GM19193 (cell line): ENCODE measurements around the gene RASGRP4.

Experiments
- POLR2A ChIP-seq: IDR thresholded peaks from 4 replicates; pipeline ENCODE4 v1.6.1; 2011; ENCODE audit not compliant: insufficient read depth, insufficient read length; ENCODE audit errors: extremely low read depth

The RASGRP4 gene

DNA sequence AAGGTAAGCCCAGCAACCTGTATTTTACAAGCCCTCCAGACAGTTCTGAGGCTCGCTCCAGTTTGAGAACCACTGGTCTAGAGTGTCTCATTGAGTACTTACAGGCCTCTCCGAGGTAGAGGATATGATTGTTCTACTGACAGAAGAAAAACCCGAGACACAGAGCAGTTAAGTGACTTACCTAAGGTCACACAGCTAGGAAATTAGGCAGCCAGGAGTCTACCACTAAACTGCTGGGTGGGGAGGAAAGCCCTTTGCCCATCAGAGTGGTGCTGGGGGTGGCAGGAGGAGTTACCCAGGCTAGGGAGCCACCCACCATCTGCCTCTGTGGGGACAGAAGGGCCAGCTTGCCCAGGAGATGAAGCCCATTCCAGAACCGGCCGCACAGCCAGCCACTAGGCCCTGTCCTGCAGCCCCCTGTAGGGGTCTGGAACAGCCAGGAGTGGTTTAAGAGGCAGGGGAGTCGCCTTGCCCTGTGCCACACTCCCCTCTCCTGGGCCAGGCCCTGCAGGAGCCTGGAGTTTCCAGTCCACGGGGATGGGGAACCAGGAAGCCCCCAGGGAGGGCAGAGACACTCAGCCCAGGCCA is 703 bp downstream of the RASGRP4 start:
- TF ChIP-seq POLR2A = no peak

GRCh38 chr19:38424272-38424671 is 1.7 kb downstream of the RASGRP4 start:
- no peak for TF ChIP-seq POLR2A

GRCh38 chr19:38422438-38422837 is 3.6 kb downstream of the RASGRP4 start:
- TF ChIP-seq POLR2A = no peak

GRCh38 chr19:38421856-38422255 is 4.2 kb downstream of the RASGRP4 start:
- TF ChIP-seq POLR2A = no peak

GRCh38 chr19:38420935-38421334 is 5.1 kb downstream of the RASGRP4 start:
- TF ChIP-seq POLR2A = no peak

DNA sequence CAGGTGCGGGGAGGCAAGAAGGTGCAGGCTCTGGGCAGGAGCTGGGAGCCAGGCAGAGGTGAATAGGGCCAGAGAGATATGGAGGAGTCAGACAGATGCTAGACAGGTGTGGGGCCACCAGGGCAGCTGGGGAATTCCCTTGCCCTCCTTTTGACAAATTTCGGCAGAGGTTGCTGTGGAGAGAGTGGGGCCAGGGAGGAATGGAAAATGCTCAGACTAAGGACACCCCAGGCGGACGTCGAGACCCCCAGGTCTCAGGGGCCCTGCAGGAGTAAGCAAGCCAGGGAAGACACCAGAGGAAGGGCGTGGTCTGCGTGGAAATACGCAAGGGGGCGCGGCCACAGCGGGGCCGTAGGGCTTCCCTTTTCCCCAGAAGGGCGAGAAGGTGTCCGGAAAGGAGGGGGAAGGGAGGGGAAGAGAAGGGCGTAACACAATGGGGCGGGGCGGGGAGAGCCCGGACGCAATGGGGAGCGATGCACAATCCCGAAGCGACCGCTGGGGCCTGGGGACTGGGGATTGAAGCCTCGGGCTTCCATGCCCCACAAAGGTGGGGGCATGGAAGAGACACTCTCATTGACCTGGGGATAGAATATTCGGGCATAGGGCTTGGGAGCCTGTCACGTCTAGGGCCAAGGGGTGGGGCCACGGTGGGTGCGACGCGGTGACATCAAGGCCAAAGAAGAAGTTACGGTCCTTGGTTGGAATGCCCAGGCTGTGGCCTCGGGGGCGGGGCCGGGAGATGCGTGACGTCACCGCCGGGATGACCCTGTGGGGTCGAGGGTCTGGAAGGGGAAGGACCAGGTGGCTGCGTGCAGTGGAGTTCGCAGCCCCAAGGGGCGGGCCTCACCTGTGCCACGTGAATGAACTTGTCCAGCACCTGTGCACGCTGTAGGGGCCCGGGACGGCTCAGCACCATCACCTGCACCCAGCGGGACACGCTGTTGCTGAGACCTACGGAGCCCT is 8.2 kb downstream of the RASGRP4 start:
- no peak for TF ChIP-seq POLR2A

DNA sequence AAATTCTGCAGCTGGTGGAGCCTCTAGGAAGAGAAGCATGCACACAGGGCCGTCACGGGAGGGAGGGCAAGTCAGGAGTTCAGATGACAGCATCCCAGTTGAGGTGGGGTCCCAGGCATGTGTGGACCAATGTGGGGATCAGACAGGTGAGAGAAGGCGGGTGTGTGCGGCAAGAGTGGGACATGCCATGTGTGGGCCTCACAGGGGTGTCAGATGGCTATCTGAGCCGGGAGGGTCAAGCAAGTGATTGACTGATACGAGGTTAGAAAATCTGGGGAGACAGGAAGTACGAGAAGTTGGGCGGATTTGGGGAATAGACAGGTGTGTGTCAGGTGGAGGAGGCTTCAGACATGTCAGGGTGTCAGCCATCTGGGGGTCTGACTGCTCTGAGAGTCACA is 8.9 kb downstream of the RASGRP4 start:
- no peak for TF ChIP-seq POLR2A

GRCh38 chr19:38413416-38413815 is 12.6 kb downstream of the RASGRP4 start:
- TF ChIP-seq POLR2A = no peak

DNA sequence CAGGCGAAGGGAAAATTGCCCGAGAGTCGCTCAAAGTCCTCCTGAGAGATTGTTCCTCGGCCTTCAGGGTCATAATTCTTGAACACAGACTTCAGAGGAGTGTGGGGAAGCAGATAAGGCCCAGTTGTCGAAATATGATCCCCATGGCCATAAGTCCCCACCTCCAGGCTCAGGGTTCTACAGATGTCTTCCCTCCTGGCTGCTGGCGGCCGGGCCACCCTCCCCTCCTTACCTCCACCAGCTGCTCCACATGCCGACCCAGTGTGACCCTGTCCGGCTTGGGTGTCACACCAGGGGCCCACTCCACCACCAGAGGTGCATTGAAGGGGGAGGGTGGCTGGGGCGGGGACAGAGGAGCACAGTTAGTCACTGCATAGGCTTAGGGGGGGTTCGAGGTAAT is 13.1 kb downstream of the RASGRP4 start:
- no peak for TF ChIP-seq POLR2A

DNA sequence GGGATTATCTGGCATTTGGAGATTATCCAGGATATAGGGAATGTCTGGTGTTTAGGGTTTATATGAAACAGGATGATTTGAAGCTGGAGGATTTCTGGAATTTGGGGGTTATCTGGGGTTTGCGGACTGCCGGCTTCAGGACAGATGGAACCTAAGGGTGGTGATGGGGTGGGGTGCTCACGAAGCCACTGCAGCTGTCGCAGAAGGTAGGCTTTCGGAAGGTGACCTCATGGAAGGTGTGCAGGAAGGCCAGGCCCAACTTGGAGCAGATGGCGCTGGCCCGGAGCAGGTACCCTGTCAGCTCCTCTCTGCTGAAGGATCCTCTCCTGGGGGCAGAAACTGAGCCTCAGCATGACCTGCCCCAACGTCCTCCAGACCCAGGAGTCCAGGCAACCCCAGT is 13.5 kb downstream of the RASGRP4 start:
- TF ChIP-seq POLR2A = no peak

GRCh38 chr19:38411041-38411712 is 14.8 kb downstream of the RASGRP4 start:
- TF ChIP-seq POLR2A = no peak

- TF ChIP-seq POLR2A = no peak
Measured at GRCh38 chr19:38409631-38410133, 16.3 kb downstream of the RASGRP4 start.

DNA sequence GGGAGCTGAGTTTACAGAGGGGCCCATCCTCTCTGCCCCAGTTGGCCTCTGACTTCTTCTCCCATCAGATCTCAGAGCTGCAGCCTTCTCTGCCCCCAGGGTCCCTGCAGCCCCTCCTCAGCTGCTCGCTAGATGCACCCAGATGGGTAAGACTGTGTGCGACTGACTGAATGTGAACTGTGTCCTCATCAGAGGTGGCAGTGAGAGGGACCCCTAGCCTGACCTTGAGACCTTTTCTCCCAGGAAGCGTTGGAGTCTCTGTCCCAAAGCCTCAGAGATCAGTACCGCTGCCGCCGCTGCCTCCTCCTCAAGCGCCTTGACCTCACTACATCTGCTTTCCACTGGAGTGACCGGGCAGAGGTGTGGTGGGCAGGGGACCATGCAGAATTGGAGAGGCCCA is 20.7 kb downstream of the RASGRP4 start:
- no peak for TF ChIP-seq POLR2A

GRCh38 chr19:38404858-38405257 is 21.2 kb downstream of the RASGRP4 start:
- no peak for TF ChIP-seq POLR2A

GRCh38 chr19:38402967-38403674 is 22.9 kb downstream of the RASGRP4 start, which contains the start of gene FAM98C:
Gene FAM98C (plus strand): TSS chr19:38403093. CDS start chr19:38403154, 61 bp downstream.
- TF ChIP-seq POLR2A = peak; percentile 35
